Activated CD8-positive, alpha-beta T cell treated with anti-CD3 and anti-CD28 coated beads for 36 hours (primary cell): Measurements from ENCODE around the gene CLRN1. TPM values are rescaled to one million over a fixed set of nuclear protein-coding genes. Genes with fewer than 3 reads are reported as not detected.

Experiments used
- ATAC-seq: fragments of 200-7000 bp; cut with Tn5 transposase; one replicate; pipeline ENCODE4 v1.10.0; 2021; ENCODE audit warnings: mild to moderate bottlenecking, moderate library complexity
- CTCF ChIA-PET: fragments of 350-600 bp; sonication (Branson Sonifier 250); formaldehyde crosslinking; loops from one replicate; lab custom pipeline; 2021; ENCODE audit warnings: antibody characterized with exemption; lab: Charles Lee
- POLR2A ChIA-PET: fragments of 350-600 bp; sonication (Branson Sonifier 250); formaldehyde crosslinking; loops from one replicate; lab custom pipeline; 2021; ENCODE audit warnings: antibody characterized with exemption; lab: Charles Lee
- DNase-seq: peaks from one replicate; pipeline ENCODE4 v3.0.0-alpha.2; 2020
- H3K27ac Mint-ChIP-seq: one replicate; pipeline ENCODE4 v1.8.0; 2021; ENCODE audit warnings: mild to moderate bottlenecking, mixed read lengths
- H3K27me3 Mint-ChIP-seq: one replicate; pipeline ENCODE4 v1.8.0; 2021; ENCODE audit warnings: mixed read lengths
- H3K36me3 Mint-ChIP-seq: one replicate; pipeline ENCODE4 v1.8.0; 2021; ENCODE audit warnings: low read depth, mixed read lengths
- H3K4me1 Mint-ChIP-seq: one replicate; pipeline ENCODE4 v1.8.0; 2021; ENCODE audit warnings: low read depth, mixed read lengths
- H3K4me3 Mint-ChIP-seq: one replicate; pipeline ENCODE4 v1.8.0; 2021; ENCODE audit warnings: mild to moderate bottlenecking, moderate library complexity, mixed read lengths
- H3K9me3 Mint-ChIP-seq: one replicate; pipeline ENCODE4 v1.8.0; 2021; ENCODE audit warnings: mixed read lengths
- intact Hi-C: fragments of 100-400 bp; cut with micrococcal nuclease; formaldehyde crosslinking; loops from one replicate; pipeline ENCODE4 v1.10.0; 2022
- total RNA-seq, 2 experiments: library from RNA; stranded (reverse); gene quantifications; one replicate each; pipeline ENCODE4 v1.2.3, GENCODE V29; 2021
- TF ChIP-seq, protein P1 (sequence below): fragments of 200-600 bp; IDR thresholded peaks from one replicate; pipeline ENCODE4 v1.8.0; 2022; ENCODE audit warnings: antibody characterized with exemption, mild to moderate bottlenecking

The CLRN1 gene
- total RNA-seq, 2 experiments from 2014 or later, result not detected

DNA sequence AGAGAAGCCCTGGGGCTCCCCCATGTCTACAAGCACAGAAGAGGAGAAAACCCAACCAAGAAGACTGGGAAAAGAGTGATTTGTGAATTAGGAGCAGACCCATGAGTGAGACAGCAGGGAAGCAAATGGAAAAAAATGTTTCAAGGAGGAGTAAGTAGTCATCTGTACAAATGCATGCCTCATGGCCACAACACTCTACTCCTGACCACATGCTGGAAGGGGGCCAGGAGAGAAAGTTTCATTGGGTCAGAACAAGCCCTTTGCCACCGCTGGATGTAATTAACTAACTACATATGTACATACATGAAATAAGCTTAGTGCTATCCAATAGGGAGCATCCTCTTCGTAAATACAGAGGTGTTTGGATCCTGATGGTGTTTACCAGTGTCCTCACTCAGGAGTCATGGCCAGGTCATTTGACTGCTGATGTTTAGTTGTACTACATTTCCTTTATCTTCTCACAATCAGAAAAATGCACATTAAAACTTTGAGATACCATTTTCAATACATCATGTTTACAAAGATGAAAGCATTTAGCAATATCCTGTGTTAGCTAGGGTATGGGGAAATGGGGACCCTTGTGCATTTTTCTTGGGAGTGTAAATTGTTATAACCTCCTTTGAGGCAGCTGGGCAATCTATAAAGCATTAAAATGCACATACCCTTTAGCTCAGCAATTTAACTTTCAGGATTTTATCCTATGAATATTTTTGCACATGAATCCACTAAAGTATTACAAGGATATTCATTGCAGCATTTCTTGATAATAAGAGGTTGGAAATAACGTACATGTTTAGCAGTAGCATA lies 27.1 kb downstream of the CLRN1 start:
- H3K27ac Mint-ChIP-seq, result no peak overlapping the region
- no peaks in the 10 kb centered on the region for H3K36me3 Mint-ChIP-seq
- DNase-seq (no peak), ATAC-seq (no peak)
- CTCF ChIA-PET, result interaction anchor here (1.0 kb wide), 1 partner anchor 337 kb away, joined by 4 read pairs; no protein-coding TSS in a partner anchor
- peaks cover 15% of the 10 kb centered on the region for H3K27me3 Mint-ChIP-seq
- POLR2A ChIA-PET, result no interaction called here
- no peaks in the 10 kb centered on the region for H3K9me3 Mint-ChIP-seq
- no peaks in the 10 kb centered on the region for H3K4me1 Mint-ChIP-seq
- intact Hi-C loops, result no loop called here
- TF ChIP-seq, protein P1, sequence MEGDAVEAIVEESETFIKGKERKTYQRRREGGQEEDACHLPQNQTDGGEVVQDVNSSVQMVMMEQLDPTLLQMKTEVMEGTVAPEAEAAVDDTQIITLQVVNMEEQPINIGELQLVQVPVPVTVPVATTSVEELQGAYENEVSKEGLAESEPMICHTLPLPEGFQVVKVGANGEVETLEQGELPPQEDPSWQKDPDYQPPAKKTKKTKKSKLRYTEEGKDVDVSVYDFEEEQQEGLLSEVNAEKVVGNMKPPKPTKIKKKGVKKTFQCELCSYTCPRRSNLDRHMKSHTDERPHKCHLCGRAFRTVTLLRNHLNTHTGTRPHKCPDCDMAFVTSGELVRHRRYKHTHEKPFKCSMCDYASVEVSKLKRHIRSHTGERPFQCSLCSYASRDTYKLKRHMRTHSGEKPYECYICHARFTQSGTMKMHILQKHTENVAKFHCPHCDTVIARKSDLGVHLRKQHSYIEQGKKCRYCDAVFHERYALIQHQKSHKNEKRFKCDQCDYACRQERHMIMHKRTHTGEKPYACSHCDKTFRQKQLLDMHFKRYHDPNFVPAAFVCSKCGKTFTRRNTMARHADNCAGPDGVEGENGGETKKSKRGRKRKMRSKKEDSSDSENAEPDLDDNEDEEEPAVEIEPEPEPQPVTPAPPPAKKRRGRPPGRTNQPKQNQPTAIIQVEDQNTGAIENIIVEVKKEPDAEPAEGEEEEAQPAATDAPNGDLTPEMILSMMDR, result no peak
- H3K4me3 Mint-ChIP-seq, result no peak overlapping the region

DNA sequence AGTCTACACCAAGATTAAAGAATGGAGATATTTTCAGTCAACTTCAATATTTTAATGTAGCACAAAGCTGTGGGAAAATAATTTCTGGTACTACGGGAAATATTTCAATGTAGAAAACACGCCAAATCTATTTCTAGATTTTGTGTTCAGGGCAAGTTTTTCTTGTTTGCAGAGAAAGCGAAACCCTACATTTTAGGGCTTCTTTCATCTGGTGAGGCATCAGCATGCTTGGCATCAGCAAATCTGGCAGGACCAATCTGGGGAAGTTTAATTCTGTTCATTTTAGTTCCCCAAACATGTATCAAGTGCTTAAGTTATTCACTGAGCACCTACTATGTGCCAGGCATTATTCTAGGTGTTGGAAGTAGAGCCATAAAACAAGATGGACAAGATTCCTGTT lies 30.3 kb downstream of the CLRN1 start:
- H3K27me3 Mint-ChIP-seq, result peaks cover 14% of the 10 kb centered on the region
- no peaks in the 10 kb centered on the region for H3K4me1 Mint-ChIP-seq
- ATAC-seq, result no peak
- H3K4me3 Mint-ChIP-seq, result no peak overlapping the region
- H3K9me3 Mint-ChIP-seq, result no peaks in the 10 kb centered on the region
- no peaks in the 10 kb centered on the region for H3K36me3 Mint-ChIP-seq
- ChIA-PET CTCF (no interaction called here), POLR2A (no interaction called here)
- H3K27ac Mint-ChIP-seq, result no peak overlapping the region
- TF ChIP-seq, protein P1, result no peak
- DNase-seq, result no peak
- intact Hi-C loops, result no loop called here

DNA sequence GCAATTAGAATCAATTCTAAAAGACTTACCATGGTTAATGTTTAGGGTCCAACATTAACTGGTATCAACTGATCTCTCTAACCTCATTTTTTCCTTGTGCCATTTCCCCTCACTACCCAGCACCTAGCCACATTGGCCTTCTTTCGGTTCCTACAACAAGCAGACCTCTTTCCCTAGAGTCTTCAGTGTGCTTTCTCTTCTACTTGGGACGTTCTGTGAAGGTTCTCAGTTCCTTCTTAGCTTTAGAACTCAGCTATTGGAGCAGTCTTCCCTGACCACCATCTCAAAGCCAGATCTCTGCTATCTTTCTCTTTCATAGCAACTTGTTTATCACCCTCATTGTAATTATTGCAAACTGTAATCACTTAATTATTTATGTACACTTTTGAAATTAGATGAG lies 35.8 kb downstream of the CLRN1 start:
- TF ChIP-seq, protein P1, result no peak
- ChIA-PET POLR2A (no interaction called here), CTCF (no interaction called here)
- H3K36me3 Mint-ChIP-seq, result no peaks in the 10 kb centered on the region
- ATAC-seq (no peak), DNase-seq (no peak)
- no peaks in the 10 kb centered on the region for H3K4me1 Mint-ChIP-seq
- no peak overlapping the region for H3K4me3 Mint-ChIP-seq
- intact Hi-C loops, result no loop called here
- no peak overlapping the region for H3K27ac Mint-ChIP-seq
- no peaks in the 10 kb centered on the region for H3K9me3 Mint-ChIP-seq
- peaks cover 10% of the 10 kb centered on the region for H3K27me3 Mint-ChIP-seq

DNA sequence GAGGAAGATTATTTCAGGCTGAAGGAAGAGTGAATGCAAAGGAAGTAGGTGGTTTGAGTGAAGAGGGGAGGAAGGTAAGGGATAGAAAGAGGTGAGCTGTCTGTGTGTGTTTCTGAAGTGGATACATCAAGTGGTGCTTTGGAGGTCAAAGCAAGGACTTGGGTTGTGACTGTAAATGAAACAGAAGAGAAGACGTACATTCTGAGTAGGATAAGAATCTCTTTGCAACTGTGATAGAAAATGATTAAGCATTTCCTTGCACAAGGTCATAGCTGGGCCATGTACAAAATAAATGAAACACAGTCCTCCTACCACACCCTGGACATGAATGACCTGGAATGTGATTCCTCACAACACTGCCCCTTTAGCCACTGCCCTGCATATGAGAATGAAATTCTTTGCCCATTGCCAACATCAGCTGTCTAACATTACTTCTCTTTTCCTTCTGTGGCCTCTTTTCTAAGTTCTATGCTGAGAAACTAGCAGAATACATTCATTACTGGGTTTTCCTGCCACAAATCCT lies 39.0 kb downstream of the CLRN1 start:
- H3K9me3 Mint-ChIP-seq, result no peaks in the 10 kb centered on the region
- no peak overlapping the region for H3K27ac Mint-ChIP-seq
- no peaks in the 10 kb centered on the region for H3K36me3 Mint-ChIP-seq
- TF ChIP-seq, protein P1, result no peak
- ChIA-PET CTCF (interaction anchor here (1.5 kb wide), 1 partner anchor 212 kb away, joined by 3 read pairs; no protein-coding TSS in a partner anchor), POLR2A (no interaction called here)
- peaks cover 12% of the 10 kb centered on the region for H3K27me3 Mint-ChIP-seq
- no peak for DNase-seq
- no peaks in the 10 kb centered on the region for H3K4me1 Mint-ChIP-seq
- intact Hi-C loops, result no loop called here
- no peak overlapping the region for H3K4me3 Mint-ChIP-seq
- no peak for ATAC-seq

DNA sequence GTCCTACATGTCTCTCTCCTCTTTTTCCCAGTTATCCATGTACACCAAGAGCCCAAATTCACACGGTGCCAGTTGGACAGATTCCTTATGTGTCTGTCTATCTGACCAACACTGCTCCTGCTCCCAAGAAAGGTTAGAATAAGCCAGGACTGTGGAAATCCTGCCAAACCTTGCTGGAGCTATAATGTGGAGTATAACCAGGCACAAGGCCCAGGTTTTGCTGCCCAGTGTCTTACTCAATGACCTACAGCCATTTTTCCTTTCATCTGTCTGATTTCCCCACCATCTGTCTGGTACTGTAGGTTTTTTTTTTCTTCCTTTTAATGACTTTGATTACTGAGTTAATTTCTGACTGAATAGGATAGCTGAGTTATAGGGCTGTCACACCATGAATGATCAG lies 40.8 kb downstream of the CLRN1 start:
- DNase-seq (no peak), ATAC-seq (no peak)
- no peaks in the 10 kb centered on the region for H3K9me3 Mint-ChIP-seq
- H3K4me1 Mint-ChIP-seq, result no peaks in the 10 kb centered on the region
- peaks cover 10% of the 10 kb centered on the region for H3K27me3 Mint-ChIP-seq
- H3K27ac Mint-ChIP-seq, result no peak overlapping the region
- H3K36me3 Mint-ChIP-seq, result no peaks in the 10 kb centered on the region
- ChIA-PET CTCF (no interaction called here), POLR2A (no interaction called here)
- intact Hi-C loops, result no loop called here
- TF ChIP-seq, protein P1, result no peak
- H3K4me3 Mint-ChIP-seq, result no peak overlapping the region
